ENCODE data around the gene MAP3K20.
"Not testable (repeated sequence)": the region's sequence is repeated elsewhere in the genome, so short reads cannot be mapped to it uniquely, and the experiment has no call there.

The MAP3K20 gene

DNA sequence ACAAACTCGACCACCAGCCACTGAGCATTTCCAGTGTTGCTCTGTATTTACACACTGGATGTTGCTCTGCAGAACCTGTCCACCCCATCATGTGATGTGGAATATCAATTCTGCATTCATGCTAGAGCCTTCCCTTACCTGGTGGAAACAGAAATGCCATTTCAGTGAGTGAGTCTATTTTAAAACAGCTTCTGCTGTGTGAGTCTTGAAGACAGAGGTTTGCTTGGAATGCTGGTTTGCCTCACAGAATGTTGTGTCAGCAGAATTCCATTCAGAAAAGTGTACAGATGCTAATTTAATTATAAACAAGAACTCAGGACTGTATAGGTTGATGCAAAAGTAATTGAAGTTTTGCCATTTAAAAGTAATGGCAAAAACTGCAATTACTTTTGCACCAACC is 118.3 kb downstream of the MAP3K20 start:
- Histone ChIP-seq H3K27me3 (replicated peaks; ENCODE audit: control insufficient read depth, insufficient read depth, low read length, poor library complexity, severe bottlenecking) (no peaks in the 10 kb centered on the region), H3K4me1 (ENCODE audit: control insufficient read depth, insufficient read depth, low read length, poor library complexity, severe bottlenecking) (no peaks in the 10 kb centered on the region), H3K9me3 (ENCODE audit: control insufficient read depth, low read length) (no peaks in the 10 kb centered on the region), H3K27ac (ENCODE audit: insufficient read depth, low read length, poor library complexity, severe bottlenecking) (no peak overlapping the region), H3K4me3 (ENCODE audit: insufficient read depth, low read depth, low read length, poor library complexity, severe bottlenecking) (no peak overlapping the region), H3K36me3 (ENCODE audit: control insufficient read depth, insufficient read depth, low read length) (no peaks in the 10 kb centered on the region)
- DNase-seq: no peak

DNA sequence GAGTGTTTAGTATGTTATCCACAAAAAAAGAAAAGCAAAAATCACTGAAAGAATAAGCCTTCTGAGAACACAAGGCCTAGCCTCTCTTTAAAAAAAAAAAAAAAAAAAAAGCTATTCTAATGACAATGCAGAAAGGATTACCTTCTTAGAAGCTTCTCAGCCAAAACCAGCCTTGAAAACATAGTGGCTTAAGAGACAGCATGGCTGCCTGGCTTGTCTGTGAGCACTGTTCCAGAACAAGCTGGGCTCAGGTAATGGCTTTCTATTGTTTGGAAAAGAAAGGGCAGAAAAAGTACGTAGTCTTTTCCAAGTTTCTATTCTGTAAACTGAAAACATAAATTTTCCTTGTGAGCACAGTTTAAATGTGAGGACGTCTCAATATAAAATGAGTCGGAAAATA is 119.5 kb downstream of the MAP3K20 start:
- Histone ChIP-seq H3K27me3 (replicated peaks; ENCODE audit: control insufficient read depth, insufficient read depth, low read length, poor library complexity, severe bottlenecking) (no peaks in the 10 kb centered on the region), H3K27ac (ENCODE audit: insufficient read depth, low read length, poor library complexity, severe bottlenecking) (no peak overlapping the region), H3K9me3 (ENCODE audit: control insufficient read depth, low read length) (no peaks in the 10 kb centered on the region), H3K4me1 (ENCODE audit: control insufficient read depth, insufficient read depth, low read length, poor library complexity, severe bottlenecking) (no peaks in the 10 kb centered on the region), H3K36me3 (ENCODE audit: control insufficient read depth, insufficient read depth, low read length) (no peaks in the 10 kb centered on the region), H3K4me3 (ENCODE audit: insufficient read depth, low read depth, low read length, poor library complexity, severe bottlenecking) (no peak overlapping the region)
- DNase-seq: no peak

DNA sequence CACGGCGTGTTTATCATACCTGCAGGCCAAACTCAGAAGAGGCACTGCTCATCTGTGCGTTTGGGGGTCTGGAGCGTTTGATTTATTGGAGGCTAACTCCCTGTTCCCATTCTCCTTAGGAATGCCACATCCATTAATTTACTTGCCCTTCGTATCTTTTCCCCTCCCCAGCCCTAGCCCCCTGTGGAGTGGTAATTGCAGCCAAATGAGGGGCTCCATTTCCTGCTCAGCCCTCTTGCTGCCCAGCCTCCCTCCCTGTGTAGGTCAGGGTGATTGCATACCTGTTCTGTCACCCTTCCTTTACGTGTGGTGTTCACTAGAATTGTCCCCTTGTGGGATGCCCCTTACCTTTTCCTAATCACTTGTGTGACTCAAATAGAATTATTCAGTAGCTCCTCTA is 120.4 kb downstream of the MAP3K20 start:
- DNase-seq: no peak
- H3K27me3 ChIP-seq (replicated peaks; ENCODE audit: control insufficient read depth, insufficient read depth, low read length, poor library complexity, severe bottlenecking): no peaks in the 10 kb centered on the region
- no peak overlapping the region for H3K27ac ChIP-seq (ENCODE audit: insufficient read depth, low read length, poor library complexity, severe bottlenecking)
- H3K9me3 ChIP-seq (ENCODE audit: control insufficient read depth, low read length): no peaks in the 10 kb centered on the region
- H3K4me3 ChIP-seq (ENCODE audit: insufficient read depth, low read depth, low read length, poor library complexity, severe bottlenecking): no peak overlapping the region
- H3K4me1 ChIP-seq (ENCODE audit: control insufficient read depth, insufficient read depth, low read length, poor library complexity, severe bottlenecking): no peaks in the 10 kb centered on the region
- no peaks in the 10 kb centered on the region for H3K36me3 ChIP-seq (ENCODE audit: control insufficient read depth, insufficient read depth, low read length)

DNA sequence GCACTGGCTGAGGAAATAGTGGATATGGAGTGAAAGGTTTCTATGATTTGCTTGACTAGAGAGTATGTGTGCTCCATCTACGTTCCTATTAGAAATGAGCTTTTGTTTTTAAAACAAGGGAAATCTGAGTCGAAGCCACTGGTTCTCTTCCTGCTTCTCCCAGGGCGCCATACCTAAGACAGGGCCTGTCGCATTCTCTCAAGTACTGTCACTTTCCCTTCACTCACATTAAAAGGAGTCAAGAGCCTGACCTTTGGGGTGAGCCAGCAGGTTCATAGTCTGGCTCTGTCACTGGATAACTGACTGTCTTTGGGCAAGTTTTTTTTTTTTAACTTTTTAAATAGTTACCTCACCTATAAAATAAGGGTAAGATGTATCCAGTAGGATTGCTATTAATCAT is 121.0 kb downstream of the MAP3K20 start:
- Histone ChIP-seq H3K27me3 (replicated peaks; ENCODE audit: control insufficient read depth, insufficient read depth, low read length, poor library complexity, severe bottlenecking) (no peaks in the 10 kb centered on the region), H3K36me3 (ENCODE audit: control insufficient read depth, insufficient read depth, low read length) (no peaks in the 10 kb centered on the region), H3K4me1 (ENCODE audit: control insufficient read depth, insufficient read depth, low read length, poor library complexity, severe bottlenecking) (no peaks in the 10 kb centered on the region), H3K9me3 (ENCODE audit: control insufficient read depth, low read length) (no peaks in the 10 kb centered on the region), H3K4me3 (ENCODE audit: insufficient read depth, low read depth, low read length, poor library complexity, severe bottlenecking) (no peak overlapping the region), H3K27ac (ENCODE audit: insufficient read depth, low read length, poor library complexity, severe bottlenecking) (no peak overlapping the region)
- no peak for DNase-seq

DNA sequence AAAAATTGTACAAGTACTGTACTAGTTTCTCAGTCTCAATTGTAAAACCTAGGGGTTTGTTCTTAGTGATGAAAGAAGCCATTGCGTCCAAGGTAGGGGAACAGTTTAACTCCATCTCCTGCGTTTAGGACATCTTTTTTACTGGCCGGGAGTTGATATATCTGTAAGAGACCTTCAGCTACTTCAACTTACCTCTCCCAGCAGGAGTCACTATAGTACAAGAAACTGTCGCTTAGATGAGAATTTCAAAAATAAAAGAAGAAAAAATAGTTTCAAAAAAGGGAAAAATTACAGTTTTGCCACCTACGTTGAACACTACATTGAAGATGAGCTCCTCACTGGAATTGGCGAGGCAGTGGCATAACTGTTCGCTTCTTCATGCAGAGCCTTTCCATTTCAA is 122.7 kb downstream of the MAP3K20 start:
- H3K9me3 ChIP-seq (ENCODE audit: control insufficient read depth, low read length): no peaks in the 10 kb centered on the region
- no peak for DNase-seq
- no peaks in the 10 kb centered on the region for H3K27me3 ChIP-seq (replicated peaks; ENCODE audit: control insufficient read depth, insufficient read depth, low read length, poor library complexity, severe bottlenecking)
- H3K4me1 ChIP-seq (ENCODE audit: control insufficient read depth, insufficient read depth, low read length, poor library complexity, severe bottlenecking): no peaks in the 10 kb centered on the region
- H3K27ac ChIP-seq (ENCODE audit: insufficient read depth, low read length, poor library complexity, severe bottlenecking): no peak overlapping the region
- no peak overlapping the region for H3K4me3 ChIP-seq (ENCODE audit: insufficient read depth, low read depth, low read length, poor library complexity, severe bottlenecking)
- H3K36me3 ChIP-seq (ENCODE audit: control insufficient read depth, insufficient read depth, low read length): no peaks in the 10 kb centered on the region

DNA sequence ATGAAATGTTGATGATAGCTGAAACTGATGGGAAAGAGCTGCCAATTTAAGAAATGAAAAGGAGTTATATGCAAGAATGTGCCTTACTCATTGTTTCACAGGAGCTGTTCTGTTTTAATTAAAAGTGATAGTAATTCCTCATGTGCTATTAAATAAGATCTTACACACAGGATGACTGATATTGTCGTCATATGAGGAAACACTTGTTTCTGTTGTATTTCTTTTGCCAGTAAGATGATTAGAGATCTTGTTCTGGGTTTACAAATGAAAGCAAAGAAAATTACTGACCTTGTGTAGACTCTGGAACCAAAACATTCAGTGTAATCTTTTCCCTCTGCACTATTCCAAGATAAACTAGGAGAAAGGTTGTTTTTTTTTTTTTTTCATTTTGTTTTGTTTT is 123.6 kb downstream of the MAP3K20 start:
- Histone ChIP-seq H3K27ac (ENCODE audit: insufficient read depth, low read length, poor library complexity, severe bottlenecking) (no peak overlapping the region), H3K9me3 (ENCODE audit: control insufficient read depth, low read length) (no peaks in the 10 kb centered on the region), H3K4me3 (ENCODE audit: insufficient read depth, low read depth, low read length, poor library complexity, severe bottlenecking) (no peak overlapping the region), H3K27me3 (replicated peaks; ENCODE audit: control insufficient read depth, insufficient read depth, low read length, poor library complexity, severe bottlenecking) (no peaks in the 10 kb centered on the region), H3K4me1 (ENCODE audit: control insufficient read depth, insufficient read depth, low read length, poor library complexity, severe bottlenecking) (no peaks in the 10 kb centered on the region), H3K36me3 (ENCODE audit: control insufficient read depth, insufficient read depth, low read length) (no peaks in the 10 kb centered on the region)
- no peak for DNase-seq

DNA sequence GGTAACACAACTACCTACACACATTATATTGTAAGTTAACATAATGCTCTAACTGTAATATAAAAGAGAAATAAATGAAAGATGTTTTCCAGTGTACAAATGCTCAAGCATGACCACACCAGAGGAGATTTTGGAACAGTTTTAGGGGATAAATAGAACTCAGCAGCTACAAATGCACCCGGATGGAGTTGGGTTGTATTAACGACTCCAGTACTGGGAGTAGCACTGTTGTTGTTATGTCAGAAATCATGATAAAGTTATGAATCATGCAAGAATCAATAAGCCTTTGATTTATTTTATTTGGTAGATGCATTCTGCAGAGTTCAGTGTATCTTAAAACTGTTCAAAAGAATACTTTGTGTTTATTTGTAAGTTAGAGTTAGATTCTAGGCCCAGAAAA is 126.9 kb downstream of the MAP3K20 start:
- Histone ChIP-seq H3K27me3 (replicated peaks; ENCODE audit: control insufficient read depth, insufficient read depth, low read length, poor library complexity, severe bottlenecking) (no peaks in the 10 kb centered on the region), H3K4me1 (ENCODE audit: control insufficient read depth, insufficient read depth, low read length, poor library complexity, severe bottlenecking) (no peaks in the 10 kb centered on the region), H3K9me3 (ENCODE audit: control insufficient read depth, low read length) (no peaks in the 10 kb centered on the region), H3K36me3 (ENCODE audit: control insufficient read depth, insufficient read depth, low read length) (no peaks in the 10 kb centered on the region), H3K27ac (ENCODE audit: insufficient read depth, low read length, poor library complexity, severe bottlenecking) (no peak overlapping the region), H3K4me3 (ENCODE audit: insufficient read depth, low read depth, low read length, poor library complexity, severe bottlenecking) (no peak overlapping the region)
- no peak for DNase-seq

GRCh38 chr2:173204316-173204715 is 128.7 kb downstream of the MAP3K20 start:
- DNase-seq: no peak
- H3K4me1 ChIP-seq (ENCODE audit: control insufficient read depth, insufficient read depth, low read length, poor library complexity, severe bottlenecking): no peaks in the 10 kb centered on the region
- H3K9me3 ChIP-seq (ENCODE audit: control insufficient read depth, low read length): no peaks in the 10 kb centered on the region
- no peaks in the 10 kb centered on the region for H3K27me3 ChIP-seq (replicated peaks; ENCODE audit: control insufficient read depth, insufficient read depth, low read length, poor library complexity, severe bottlenecking)
- no peaks in the 10 kb centered on the region for H3K36me3 ChIP-seq (ENCODE audit: control insufficient read depth, insufficient read depth, low read length)
- no peak overlapping the region for H3K27ac ChIP-seq (ENCODE audit: insufficient read depth, low read length, poor library complexity, severe bottlenecking)
- no peak overlapping the region for H3K4me3 ChIP-seq (ENCODE audit: insufficient read depth, low read depth, low read length, poor library complexity, severe bottlenecking)

DNA sequence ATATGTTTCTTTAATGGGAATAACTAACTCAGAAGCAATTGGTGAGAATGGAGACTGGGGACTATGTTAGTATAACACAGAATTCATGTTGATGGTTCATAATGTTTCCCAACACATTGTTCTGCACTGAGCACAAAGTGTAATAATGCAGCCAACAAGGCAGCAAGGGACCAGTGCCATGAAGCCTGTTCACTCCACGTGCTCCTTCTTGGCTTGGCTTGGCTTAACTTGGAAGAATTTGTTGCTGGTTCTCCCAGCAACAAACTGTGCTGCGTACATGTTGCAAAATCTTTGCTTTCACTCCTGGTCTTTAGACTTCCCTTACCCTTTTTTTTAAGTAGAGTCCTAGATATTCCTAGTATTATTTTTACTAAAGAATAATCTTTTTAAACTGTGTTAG is 129.7 kb downstream of the MAP3K20 start:
- H3K27ac ChIP-seq (ENCODE audit: insufficient read depth, low read length, poor library complexity, severe bottlenecking): no peak overlapping the region
- H3K36me3 ChIP-seq (ENCODE audit: control insufficient read depth, insufficient read depth, low read length): no peaks in the 10 kb centered on the region
- H3K9me3 ChIP-seq (ENCODE audit: control insufficient read depth, low read length): no peaks in the 10 kb centered on the region
- H3K27me3 ChIP-seq (replicated peaks; ENCODE audit: control insufficient read depth, insufficient read depth, low read length, poor library complexity, severe bottlenecking): no peaks in the 10 kb centered on the region
- DNase-seq: no peak
- peaks cover 1% of the 10 kb centered on the region for H3K4me1 ChIP-seq (ENCODE audit: control insufficient read depth, insufficient read depth, low read length, poor library complexity, severe bottlenecking)
- H3K4me3 ChIP-seq (ENCODE audit: insufficient read depth, low read depth, low read length, poor library complexity, severe bottlenecking): no peak overlapping the region

DNA sequence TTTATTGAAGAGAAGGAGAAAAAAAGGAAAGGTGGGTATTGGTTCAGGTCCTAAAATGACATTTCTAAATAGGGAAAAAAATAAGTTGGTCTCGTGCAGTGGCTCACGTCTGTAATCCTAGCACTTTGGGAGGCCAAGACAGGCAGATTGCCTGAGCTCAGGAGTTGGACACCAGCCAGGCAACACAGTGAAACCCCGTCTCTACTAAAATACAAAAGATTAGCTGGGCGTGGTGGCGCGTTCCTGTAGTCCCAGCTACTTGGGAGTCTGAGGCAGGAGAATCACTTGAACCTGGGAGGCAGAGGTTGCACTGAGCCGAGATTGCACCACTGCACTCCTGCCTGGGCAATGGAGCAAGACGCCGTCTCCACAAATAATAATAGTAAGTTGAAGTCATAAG is 131.5 kb downstream of the MAP3K20 start:
- not testable (repeated sequence) for H3K4me1 ChIP-seq (ENCODE audit: control insufficient read depth, insufficient read depth, low read length, poor library complexity, severe bottlenecking); DNase-seq; H3K27ac ChIP-seq (ENCODE audit: insufficient read depth, low read length, poor library complexity, severe bottlenecking); H3K27me3 ChIP-seq (replicated peaks; ENCODE audit: control insufficient read depth, insufficient read depth, low read length, poor library complexity, severe bottlenecking); H3K36me3 ChIP-seq (ENCODE audit: control insufficient read depth, insufficient read depth, low read length); H3K9me3 ChIP-seq (ENCODE audit: control insufficient read depth, low read length); H3K4me3 ChIP-seq (ENCODE audit: insufficient read depth, low read depth, low read length, poor library complexity, severe bottlenecking)

Measured in effector memory CD4-positive, alpha-beta T cell (primary cell).